ENCODE measurements around the gene CRACR2A.

CRACR2A gene, protein sequence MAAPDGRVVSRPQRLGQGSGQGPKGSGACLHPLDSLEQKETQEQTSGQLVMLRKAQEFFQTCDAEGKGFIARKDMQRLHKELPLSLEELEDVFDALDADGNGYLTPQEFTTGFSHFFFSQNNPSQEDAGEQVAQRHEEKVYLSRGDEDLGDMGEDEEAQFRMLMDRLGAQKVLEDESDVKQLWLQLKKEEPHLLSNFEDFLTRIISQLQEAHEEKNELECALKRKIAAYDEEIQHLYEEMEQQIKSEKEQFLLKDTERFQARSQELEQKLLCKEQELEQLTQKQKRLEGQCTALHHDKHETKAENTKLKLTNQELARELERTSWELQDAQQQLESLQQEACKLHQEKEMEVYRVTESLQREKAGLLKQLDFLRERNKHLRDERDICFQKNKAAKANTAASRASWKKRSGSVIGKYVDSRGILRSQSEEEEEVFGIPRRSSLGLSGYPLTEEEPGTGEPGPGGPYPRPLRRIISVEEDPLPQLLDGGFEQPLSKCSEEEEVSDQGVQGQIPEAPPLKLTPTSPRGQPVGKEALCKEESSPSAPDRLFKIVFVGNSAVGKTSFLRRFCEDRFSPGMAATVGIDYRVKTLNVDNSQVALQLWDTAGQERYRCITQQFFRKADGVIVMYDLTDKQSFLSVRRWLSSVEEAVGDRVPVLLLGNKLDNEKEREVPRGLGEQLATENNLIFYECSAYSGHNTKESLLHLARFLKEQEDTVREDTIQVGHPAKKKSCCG

DNA sequence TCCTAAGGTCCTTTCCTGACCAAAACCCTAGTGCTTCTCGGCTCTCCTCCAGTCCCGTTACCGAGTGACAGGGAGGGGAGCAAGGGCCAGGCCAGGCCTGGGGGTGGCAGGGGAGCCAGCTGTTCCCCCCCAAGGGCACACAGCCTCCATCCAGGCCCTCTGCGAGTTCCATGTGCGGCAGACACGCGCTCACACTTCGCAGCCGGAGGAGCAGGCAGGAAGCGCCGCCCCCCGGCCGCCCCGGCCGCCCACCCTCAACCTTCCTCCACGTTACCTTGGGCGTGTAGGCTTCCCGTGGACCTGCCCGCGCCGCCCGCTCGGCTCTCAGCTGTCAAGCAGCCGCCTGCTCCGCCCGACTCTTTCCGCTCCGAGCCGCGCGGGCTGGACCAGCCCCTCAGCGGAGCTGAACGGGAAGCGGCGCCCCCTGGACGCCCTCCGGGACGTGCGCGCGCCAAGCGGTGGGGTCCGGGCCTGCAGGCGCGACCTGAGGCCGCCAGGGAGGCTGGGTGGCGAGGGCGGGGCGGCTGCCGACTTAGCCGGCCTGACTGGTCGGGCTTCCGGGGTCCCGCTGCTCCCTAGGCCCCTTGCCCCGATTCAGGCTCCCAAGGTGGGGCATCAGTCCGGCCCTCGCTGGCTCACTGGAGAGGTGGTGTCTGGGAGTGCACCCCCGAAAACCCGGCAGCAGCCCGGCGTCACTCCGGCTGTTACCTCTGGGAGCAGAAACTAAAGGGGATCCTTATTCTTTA lies at the start of gene CRACR2A:
Gene CRACR2A (minus strand): TSS at position 369 of the 746 bp plus-strand sequence. CDS start 56,110 bp downstream, outside the sequence.
- no peak for DNase-seq

DNA sequence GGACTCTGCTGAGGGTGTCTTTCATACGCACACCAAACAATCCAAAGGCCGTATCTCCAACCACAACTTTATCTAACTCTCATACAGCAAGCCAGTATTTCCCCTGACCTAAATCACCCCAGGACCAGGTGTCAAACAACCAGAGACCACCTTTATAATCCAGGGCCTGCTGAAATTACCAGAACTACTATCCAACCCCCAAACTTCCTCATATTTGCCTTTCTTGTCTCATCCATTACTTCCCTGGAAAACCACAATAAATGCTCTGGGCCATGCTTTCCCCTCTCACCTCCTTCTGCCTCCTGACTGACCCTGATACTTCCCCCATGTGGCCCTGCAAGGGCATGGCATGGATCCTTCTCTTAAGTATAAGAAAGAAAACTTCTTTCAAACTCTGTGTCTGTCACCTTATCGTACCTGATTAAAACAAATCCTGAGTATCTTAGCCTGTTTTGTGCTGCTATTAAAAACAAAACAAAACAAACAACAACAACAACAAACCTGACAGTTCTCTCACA lies 44.7 kb upstream of the CRACR2A start:
- DNase-seq, result no peak

DNA sequence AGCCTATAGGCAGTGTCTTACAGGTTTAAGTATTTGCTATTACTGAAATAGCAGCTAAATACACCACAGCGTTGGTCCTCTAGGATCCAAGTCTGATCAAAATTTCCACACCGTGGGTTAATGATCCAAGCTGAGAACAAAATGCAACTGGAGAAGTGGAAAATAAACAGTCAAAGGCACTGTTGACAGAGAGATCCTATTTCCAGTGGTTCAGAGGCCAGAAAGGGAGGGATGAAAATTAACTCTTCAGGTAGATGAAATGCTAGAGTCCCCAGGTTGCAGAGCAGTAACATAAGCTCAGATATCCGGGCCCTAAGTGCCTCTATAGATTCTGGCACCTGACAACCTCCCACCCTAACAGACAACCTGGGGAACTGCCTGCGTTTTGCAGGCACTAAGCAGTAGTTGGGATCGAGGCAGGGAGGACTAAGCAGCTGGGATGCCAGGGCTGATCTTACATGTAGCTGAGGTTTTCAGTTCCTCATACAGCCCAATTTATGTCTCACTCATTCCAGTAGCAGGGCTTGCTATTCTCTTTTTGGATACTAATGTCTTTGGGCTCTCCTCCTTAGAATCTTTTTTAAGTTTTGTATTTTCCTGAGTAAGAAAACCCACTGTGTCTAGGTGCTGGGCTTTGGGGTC lies 42.7 kb upstream of the CRACR2A start:
- DNase-seq, result peak; percentile 30

DNA sequence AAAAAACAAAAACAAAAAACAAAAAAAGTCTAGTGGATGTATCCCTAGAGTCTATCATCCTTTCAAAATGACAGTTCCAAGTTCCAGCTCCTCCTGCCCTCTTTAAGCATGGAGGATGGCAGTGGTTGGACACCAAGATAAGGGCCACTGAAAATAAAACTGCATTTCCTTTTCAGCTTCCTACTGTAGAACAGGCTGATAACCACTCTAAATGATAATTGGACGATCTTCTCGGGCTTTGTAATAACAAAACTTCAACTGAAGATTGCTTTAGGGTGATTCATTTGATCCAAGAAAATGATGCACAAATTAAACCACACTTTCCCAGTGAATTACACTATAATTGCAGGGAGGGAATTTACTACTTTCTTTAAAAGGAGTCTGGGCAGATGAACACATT lies 42.2 kb upstream of the CRACR2A start:
- DNase-seq, result no peak

DNA sequence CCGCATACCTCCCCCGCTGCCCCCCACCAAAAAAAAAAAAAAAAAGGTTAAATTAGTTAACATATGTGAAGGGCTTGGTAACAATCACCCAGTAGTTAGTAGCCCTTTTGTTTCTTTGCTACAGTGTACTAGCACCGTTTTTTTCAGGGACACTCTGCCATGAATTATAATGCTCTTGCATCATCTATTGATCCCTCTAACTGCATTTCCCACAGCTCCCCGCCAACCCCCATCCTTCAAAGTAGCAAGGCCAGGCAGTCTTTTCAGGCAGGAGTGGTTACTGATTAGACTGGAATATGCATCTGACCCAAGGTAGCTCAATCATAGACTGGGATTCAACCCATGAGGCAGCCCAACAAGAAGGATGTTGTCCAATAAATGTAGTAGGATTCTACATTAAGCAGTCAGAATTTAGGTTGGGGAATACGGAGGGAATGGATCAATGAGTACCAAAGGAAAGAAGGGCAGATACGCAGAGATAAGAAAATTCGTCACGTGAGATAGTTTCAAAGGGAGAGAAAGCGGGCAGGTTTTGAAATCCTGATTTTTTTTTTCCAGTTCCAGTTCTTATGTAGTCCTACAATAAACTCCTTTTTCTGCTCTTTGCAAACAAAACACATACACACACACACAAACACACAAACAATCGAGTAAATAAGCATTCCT lies 39.8 kb upstream of the CRACR2A start:
- no peak for DNase-seq

DNA sequence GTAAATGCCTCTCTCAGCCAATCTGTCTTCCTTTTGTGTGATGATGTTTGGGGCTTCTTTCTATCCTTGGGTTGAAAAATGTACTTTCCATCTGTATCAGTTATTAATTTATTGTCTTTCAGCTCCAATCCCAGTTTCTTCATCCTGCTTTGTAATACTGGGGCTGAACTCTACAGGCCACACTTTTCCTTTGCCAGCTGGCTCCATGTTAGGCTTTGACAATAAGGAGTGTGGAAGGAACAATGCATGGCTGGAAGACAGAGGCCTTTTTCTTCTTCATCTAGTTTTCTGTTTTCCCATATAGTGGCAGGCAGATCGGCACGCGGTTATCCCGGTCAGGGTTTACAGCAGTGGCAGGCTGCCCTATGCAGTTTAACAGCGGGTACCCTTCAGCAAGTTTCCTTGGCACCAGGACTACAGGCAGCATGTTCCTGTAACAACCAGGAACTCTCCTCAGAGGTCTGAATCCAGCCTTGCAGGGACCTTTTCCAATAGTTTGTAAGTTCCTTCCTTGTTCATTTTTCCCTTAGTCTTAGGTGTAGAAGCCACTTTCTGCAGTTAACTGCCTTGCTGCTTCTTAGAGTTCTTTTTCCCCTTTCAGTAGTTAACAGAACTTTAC lies 38.5 kb upstream of the CRACR2A start:
- no peak for DNase-seq

DNA sequence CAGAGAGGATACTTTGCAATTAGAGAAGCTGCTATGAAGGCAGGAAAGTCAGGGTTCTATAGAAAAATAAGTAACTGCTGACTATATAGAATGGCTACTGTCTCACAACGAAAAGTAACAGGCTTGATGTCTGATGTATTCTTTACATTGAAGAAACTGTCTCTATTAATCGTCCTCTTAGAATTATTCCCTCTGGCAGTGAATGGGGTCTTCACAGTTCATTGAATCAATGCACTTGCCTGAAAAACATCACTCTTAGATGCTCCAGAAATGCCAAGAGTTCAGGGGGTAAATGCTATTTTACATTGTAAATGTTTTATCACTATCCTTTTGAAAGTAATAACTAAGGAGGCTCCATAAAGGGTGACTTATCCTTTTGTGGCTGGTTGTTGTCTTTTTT lies 37.7 kb upstream of the CRACR2A start:
- no peak for DNase-seq

DNA sequence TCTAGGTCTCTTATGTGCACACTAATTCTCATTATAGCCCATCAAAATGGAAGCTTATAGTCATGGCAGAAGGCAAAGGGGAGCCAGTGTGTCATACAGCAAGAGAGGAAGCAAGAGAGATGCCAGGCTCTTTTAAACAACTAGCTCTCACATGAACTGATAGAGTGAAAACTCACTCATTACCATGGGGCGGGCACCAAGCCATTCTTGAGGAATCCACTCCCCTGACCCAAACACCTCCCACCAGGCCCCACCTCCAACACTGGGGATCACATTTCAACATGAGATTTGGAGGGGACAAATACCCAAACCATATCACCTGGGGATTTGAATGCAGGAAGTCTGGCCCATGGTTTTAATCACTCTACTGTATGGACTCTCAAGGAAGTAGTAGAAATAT lies 36.9 kb upstream of the CRACR2A start:
- no peak for DNase-seq

DNA sequence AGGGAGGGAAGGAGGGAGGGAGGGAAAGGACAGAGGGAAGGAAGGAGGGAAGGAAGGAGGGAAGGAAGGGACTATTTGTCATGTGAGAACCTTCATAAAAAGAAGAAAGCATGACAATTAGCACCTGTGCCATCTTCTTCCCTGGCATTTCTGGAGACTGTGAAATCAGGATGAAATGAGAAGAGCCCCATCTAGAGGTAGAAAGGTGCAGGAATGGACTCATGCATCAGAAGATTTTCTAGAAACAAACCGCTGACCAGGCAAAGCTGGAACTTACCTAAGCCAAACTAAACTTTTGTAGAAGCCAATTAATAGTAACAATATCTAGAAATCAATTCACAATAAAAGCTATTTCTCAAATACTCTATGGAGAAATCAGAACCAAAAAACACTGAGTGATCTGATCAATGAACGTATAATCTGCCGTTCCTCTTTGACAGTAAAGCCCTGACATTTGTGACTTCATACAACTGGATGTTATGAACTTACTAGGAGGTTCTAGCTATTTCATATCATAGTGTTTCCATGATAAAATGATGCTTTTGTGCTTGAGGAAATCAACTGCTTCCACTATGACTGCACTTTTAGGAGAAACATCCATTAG lies 24.4 kb upstream of the CRACR2A start:
- DNase-seq, result no peak

DNA sequence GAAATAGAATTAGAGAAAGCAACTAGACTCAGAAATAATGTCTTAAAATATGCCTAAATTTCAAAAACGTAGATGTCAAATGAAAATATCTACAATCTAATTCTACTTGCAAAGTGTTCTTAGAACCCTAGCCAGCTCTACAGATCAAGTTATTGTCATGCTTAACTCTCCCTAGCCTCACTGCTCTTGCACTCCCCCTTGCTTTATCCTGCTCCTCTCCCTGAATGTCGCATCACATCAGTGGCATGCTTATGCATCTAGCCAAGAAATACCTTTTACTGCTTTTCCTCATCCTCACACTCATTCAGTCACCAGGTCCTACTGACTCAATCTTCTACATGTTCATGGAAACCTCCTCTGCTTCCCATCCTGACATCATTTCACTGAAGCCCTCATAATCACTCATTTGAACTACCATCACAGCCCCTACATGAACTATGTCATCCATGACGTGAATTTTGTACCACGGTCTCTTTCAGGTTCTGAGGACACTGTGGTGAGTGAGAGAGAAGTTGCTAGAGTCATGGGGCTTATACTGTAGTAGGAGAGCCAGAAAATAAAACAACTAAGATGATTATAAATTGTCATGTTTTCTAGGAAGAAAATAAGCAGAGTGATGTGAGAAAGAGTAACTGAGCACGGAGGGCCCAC lies 22.6 kb upstream of the CRACR2A start:
- DNase-seq, result no peak

DNA sequence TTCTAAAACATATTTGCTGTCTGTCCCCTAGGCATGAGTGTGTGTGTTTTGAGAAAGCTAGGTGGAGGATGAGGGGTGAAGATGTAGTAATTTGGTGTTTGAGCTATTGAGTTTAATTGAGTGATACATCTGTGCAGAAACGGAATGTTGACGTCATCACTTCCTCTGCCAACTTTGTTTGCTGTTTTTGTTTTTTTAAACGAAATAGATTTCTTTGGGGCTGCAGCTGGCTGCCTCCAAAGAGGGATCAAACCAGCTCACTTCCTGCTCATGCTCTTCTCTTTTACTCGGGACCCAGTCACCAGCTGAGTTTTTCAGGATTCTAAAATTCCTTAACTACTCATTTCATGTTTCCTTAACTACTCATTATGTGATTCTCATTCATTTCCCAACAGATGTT lies 19.5 kb upstream of the CRACR2A start:
- no peak for DNase-seq

DNA sequence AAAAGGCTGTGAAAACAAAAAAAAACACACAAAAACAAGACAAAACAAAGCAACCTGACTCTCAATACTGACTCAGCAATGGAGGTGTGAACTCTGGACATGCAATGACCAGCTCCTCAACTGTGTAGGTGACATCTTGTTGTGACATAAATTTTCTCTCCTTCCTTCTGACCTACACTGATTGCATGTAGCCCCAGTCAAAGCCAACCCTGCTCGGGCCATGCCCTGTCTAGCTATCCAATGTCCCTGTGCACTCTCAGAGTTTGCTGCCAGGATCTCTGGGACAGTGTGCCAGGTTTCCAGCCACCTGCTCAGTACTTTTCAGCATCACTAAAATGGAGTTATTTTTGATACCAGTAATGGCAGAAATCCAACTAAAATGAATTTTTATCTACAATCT lies 18.9 kb upstream of the CRACR2A start:
- no peak for DNase-seq

DNA sequence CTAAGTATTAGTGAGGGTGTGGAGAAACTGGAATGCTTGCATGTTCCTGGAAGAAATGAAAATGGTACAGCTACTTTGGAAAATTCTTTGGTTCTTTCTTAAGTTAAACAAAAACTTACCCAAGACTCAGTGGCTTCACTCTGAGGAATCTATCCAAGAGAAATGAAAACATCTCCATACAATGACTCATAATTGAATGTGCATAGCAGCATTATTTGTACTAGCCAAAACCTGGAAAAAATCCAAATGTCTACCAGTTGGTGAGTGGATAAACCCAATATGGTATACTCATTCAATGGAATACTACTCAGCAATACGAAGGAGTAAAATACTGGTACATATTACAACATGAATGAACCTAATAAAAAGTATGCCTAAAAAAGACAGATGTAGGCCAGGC lies 18.0 kb upstream of the CRACR2A start:
- no peak for DNase-seq

DNA sequence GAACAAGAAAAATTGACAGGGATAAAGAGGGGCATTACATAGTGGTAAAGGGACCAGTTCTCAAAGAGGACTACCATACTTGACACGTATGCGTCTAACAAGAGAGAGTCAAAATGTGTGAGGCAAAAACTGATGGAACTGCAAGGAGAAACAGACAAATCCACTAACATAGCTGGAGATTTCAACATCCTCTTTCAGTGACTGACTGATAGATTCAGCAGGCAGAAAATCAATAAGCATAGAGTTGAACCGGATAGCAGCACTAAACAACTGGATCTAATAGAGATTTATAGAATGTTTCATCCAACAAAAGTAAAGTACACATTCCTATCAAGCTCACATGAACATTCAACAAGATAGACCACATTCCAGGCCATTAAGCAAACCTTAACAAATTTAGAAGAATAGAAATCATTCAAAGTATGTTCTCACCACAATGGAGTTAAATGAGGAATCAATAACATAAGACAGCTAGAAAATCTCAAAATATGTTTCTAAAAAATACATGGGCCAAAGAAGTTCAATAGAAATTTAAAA lies 16.1 kb upstream of the CRACR2A start:
- no peak for DNase-seq

DNA sequence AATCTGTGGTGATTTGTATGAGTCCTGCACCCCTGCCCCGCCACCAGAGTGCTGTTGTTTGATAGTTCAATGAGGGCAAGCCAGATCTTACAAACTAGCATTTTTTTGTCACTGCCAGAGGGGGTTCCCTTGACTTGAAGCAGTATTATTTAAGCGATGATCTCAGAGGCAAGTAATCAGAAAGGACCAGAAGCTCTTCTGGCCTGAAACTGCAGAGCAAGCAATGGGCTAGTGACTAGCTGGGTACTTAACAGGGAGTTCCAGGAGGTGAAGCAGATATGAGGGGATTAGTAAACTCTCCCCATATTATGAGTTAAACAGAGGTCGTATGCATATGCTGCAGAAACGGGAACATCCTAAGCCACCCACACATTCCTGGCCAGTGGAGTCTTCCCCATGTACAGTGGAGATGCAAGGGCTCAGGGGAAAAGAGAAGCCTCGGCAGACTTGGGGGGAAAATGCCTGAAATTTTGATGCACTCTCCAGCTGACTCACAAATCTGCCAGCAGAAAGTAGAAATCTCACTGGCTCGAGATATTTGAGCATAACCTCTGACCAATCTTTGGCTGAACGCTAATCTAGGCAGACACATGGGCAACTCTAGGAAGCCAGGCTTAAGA lies 8.3 kb upstream of the CRACR2A start:
- no peak for DNase-seq

DNA sequence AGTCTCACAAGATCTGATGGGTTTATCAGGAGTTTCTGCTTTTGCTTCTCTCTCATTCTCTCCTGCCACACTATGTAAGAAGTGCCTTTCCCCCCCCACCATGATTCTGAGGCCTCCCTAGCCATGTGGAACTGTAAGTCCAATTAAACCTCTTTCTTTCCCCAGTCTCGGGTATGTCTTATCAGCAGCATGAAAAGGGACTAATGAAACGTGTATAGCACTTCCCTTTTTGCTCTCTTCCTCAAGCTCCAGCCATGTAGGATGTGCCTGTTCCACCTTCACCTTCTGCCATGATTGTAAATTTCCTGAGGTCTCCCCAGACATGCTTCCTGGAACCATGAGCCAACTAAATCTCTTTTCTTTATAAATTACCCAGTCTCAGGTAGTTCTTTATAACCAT lies 7.0 kb upstream of the CRACR2A start:
- no peak for DNase-seq

DNA sequence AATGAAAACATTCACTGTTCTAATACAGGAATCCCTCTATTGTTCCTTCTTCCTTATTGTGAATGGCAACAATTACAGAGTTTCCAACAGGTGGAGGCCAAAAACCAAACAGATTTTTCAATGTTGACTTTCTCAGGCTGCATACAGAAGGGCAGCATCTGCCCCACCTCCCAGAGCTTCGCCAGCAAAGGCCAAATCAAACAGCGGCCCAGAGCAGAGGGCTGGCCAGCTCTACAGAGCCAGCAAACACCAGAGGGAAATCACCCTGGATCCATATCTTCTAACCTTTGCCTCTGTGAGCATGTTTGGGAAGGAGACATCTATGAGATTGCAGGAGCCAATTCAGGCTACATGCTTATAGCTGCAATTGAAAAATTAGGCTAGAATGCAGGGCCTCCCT lies 4.4 kb upstream of the CRACR2A start:
- no peak for DNase-seq

DNA sequence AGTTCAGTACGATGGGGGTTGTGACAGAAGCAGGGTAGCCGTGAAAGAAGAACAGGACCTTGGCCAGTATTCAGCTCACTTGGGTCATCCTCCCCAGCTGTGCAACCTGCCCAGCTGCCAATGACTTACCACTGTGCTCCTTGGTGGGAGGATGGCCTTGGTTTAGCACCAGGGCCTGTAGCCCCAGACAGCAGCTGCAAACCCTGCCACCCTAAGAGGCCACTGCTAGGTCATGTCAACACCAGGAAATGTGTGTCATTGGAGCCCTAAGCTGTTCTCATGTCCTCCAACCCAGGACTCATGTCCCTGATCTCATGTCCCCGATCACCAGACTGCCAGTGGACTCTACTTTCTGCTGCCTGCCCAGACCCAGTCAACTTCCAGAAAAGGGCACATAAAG lies 3.0 kb upstream of the CRACR2A start:
- no peak for DNase-seq

DNA sequence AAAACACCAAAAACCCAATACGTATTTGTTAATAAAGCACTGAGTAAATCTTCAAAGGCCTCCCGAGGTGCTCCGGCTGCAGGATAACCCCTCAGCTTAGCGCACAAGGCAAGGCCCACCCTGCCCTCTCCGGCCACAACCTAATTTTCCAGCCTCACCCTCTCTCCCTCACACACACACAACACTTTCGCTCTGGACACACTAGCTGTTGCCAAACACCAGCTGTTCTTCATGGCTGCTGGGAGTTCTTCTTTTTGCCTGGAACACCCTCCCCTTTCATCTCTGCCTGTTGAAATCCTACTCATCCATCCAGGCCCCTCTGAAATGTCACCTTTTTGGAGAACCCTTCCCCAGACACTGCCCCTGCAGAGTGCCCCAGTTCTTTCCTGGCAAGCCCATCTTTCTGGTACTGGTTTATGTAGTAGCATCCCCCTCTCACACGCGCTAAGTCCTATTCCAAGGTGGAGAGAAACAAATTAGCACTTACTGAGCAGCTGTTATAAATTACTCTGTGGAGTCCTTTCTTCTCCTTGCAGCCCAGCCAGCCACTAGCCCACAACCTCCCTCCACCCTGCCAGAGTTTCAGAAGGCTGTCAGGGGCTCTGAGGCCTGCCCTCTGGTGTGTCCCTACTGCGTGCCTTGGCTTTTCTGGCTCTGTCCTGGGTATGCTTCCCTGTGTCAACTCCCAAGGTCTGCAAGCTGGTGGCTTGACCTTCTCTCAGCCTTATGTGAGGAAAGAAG lies 805 bp upstream of the CRACR2A start:
- no peak for DNase-seq

Data from DMS79 (cell line).